T follicular helper cell (primary cell): ENCODE measurements around the gene HOXB13.

ENCODE experiments used
- DNase-seq: peaks from one replicate; pipeline ENCODE4 v3.0.0-alpha.2; 2020; ENCODE audit warnings: low read depth

The HOXB13 gene

DNA sequence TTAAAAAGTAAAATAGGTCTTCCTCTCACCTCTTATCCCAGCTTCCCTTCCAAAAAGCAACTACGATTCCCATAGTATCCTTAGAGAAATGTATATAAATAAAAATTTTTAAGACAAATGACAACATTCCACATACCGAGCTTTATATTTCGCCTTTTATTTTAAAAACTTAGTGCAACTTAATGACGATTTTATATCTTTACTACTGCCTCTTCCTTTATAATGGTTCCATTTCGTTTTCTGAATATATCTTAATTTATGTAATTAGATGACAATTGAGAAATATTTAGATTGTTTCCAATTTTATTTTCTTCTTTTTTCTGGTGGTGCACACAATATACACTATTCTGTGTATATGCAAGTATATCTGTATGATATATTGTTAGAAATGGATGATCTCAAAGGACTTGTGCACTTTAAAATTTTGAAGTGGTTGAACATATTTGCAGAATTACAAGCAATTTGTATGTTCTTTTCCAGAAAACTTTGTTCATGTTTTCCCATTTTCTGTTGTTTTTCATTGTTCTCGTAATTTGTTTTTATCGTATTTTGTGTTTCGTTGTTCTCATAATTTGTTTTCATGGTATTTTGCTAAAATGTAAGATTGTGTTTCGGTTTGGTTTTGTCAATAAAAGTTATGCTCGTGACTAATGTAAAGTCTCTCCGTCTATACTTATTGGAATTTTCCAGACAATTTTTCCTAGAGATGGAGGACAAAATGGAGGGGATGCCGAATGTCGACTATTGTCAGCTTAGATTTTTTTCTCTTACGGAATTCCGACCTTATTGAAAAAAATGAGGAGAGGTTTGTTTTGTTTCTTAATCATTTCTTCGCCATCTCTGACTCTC, 20.4 kb upstream of the HOXB13 start:
- no peak for DNase-seq

- DNase-seq = no peak
Measured at GRCh38 chr17:48747445-48748363, 19.2 kb upstream of the HOXB13 start.

DNA sequence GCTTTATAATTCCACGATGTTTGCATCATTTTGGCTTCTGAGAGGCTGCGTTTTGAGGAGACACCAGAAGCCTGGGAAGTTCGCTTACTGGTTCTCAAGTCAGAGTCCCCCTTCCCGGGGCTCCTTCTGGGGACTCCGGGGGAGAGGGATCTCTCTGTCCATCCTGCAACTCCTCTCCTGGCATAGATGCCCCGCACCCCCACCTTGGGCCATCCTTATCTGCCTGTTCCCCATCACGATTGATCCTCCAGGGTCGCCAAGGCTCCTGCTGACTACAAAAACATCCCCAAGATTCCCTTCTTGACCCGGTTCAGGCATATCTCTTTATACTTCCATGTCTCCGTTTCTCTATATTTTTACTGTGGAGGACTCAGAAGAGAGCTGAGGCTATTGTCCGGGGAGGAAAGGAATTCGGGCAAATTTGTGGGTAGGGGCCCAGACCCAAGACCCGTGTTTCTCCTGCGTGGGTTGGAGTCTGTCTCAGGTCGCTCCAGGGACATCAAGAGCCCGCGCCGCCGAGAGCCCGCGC, 18.4 kb upstream of the HOXB13 start:
- no peak for DNase-seq

GRCh38 chr17:48745381-48746275, 17.1 kb upstream of the HOXB13 start:
- DNase-seq = no peak

DNA sequence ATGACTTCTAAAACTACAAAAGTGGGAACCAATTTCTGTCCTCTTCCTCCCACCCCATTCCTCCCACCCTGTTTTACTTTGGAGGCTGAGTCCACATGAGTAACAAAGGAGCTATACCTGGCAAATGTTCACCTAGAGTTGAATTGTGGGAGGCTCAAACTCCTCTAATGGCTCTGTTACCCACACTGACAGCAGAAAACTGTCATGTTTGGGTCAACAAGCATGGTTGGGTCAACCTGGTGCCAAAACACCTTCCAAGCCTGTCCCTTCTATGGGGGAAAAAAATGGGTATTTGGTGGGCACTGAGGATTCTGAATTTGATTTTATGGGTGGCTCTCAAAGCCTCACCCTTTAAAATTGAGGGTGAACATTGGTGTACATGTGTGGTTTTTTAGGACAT, 12.0 kb upstream of the HOXB13 start:
- no peak for DNase-seq

DNA sequence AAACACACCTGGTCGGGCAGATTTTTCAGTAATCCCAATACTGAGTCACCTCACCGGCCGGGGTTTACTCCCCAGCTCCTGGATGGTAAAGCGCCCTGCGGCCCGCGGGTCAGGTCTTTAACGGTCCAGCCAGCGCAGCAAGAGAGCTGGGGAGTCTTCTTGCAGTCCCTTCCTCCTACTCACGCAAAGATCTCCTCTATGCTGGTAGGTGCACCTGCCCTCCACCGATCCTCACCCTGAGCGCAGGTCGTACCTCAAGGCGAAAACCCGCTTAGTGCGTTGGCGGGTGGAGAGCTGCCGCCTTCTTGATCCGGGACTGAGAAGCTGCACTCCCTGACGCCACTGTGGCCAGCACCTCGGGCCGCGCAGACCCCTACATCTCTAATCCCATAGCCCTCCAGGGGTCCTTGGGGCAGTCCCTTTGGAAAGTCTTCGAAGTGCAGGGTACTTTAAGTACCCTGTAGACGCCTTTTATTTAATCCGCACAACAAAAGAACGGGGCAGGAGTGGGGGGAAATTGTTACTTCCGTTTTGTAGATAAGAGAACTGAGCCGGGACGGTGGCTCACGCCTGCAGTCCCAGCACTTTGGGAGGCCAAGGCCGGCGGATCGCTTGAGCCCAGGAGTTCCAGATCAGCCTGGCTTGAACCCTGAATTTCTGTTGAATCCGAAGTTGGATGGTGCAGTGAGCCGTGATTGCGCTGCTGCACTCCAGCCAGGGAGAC, 10.4 kb upstream of the HOXB13 start:
- no peak for DNase-seq

DNA sequence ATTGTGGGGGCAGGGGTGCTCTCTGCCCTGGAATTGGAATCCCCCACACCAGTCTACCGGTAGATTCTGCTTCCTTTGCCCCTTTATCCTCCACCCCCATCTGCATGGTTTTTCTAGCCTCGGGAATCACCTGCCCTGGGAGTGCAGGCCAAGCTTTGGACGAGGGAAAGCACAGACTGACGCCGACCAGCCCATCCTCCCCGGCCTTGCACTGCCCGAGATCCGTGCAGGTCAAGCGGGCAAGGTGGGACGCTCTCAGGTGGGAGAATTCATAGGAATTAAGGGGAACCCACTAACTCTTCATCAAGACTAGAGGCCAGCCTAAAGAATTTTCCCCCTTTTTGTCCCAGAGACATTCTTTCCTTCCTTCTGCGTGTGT, 9.9 kb upstream of the HOXB13 start:
- no peak for DNase-seq

DNA sequence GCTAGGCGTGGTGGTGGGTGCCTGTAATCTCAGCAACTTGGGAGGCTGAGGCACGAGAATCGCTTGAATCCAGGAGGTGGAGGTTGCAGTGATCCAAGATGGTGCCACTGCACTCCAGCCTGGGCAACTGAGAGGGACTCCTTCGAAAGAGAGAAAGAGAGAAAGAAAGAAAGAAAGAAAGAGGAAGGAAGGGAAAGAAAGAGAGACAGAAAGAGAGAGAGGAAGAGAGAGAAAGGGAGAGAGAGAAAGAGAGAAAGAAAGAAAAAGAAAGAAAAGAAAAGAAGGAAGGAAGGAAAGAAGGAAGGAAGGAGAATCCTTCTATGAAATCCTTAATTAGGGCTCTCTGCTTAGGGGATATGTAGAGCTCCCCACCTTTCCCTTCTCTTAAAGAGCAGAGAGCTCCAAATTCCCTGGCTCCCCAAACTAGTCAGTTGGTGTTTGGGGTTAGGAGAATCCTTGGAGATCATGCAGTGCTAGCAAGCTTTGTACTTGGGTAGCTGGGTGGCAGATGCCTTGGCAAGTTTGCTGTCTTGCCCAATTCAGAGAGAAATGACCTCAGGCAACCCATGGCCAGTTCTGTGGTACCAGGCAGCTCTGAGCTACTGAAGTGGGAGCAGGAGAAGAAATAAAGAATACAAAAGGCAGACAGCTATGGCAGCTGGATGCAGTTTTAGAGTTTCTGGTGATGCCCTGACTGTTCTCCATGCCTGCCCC, 8.9 kb upstream of the HOXB13 start:
- DNase-seq = no peak

- DNase-seq = no peak
Measured at GRCh38 chr17:48735062-48735351, 6.5 kb upstream of the HOXB13 start.

GRCh38 chr17:48734333-48735061, 5.9 kb upstream of the HOXB13 start:
- no peak for DNase-seq

GRCh38 chr17:48733632-48734328, 5.2 kb upstream of the HOXB13 start:
- no peak for DNase-seq

DNA sequence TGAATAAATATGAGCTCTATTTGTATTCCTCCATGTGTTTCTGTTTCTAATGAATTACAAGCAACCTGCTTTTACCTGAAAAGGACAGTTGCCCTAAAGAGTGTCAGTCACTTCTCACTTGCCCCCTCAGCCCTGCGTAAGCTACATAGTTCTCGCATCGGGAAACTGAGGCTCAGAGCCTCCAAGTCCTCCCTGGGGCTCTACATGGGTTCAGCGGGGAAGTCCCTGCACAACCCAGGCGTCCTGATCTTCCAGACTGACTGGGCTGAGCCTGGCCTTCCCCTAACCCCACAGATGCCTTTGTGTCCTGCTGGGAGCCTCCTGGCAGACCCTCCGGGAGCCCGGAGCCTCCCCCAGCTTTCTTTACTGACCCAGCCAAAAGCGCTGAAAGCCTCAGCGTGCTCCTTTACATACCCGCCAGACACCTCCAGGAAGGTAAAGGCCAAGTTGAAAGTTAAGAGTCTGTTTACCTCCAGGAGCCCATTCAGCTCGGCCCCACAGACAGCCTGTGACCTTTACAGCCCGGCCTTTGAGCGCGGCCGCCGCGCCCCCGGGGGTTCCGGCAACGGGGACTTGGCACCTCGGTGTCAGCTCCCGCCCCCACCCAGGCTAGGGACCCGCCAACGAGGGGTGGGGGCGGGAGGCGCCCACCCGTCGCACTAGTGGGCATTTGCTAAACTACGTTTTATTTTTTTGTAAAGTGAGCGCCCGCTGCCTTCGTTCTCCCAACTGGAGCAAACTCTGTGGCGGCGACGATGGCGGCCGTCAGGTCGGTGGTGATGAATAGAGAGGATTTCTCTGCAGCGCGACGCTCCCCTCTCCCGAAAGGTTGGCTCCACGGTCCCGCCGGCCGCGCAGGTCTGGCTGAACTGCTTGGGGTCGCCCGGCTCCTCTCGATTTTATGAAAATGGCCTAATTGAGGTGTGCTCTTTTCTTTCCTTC, 4.4 kb upstream of the HOXB13 start:
- DNase-seq = no peak

- DNase-seq = no peak
Measured at GRCh38 chr17:48731355-48731754, 2.8 kb upstream of the HOXB13 start.

GRCh38 chr17:48730240-48730550, 1.6 kb upstream of the HOXB13 start:
- no peak for DNase-seq

DNA sequence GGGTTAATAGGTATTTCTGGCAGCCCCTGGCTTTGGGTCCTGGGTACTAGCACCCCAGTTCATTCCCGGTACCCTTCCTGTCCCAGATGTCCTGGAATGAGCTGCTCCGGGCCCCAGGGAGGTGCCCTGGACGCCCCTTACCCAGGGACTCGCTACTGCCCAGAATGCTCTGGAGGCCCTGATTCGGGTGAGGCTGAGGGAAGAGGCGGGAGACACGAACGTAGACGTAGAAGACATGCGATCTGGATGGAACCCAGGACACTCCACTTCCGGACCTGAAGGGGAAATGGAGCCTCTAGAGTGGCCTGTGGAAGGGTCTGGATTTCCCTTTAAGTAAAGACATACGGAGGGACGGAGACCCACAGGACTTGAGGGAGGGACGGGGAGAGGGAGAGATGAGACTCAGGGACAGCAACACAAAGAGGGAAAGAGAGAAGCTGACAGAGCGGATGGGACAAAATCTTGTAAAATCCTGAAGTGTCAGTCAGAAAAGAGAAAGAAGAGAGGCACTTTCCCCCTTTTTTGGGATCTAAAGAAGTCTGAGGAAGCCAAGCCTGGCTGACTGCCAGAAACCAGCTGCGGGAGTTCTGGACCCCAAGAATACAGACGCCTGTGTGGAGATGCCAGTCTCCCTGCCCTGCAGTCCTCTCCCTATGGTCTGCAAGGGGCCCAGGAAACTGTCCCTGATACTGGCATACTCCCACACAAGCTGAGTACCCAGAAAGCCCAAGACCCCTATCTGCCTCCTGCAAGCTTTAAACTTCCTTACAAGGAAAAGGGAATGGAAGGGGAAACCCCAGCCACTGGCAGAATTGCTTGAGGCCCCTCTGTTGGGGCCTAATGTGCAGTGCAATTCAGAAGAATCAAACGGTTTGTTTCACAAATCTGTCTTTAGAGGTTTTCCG, 1.0 kb upstream of the HOXB13 start:
- DNase-seq = no peak

DNA sequence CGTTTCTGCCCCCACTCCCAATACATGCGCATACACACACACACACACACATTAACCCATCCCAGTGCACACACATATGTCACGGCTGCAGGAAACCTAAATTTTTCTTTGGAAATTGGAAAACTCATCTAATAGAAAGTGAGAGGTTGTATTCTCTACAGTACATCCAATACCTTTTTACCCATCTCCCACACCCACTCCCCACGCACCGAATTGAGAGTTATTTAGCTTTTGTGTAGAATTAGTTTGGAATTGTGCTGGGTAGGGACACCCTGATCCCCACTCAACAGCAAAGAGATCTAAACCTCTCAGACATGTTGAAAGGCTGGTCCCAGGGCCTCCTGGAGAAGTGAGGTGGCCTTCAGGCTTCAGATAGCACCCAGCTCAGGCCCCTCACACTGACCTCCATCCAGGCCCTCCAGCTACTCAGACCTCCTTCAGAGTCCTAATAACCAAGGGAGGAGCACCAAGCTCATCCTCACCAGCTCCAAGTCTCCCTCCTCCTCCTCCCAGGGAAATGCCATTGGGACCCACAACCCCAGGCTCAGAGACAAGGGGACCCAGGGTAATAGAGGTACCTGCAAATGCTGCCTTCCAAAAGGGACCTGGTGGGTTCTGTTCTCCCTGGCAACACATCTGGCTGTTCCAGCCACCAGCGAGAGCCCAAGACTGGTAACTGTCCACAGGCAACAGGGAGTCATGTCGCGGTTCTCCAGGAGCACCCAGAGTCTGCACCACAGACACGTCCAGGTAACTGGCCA, 955 bp downstream of the HOXB13 start:
- DNase-seq = no peak

GRCh38 chr17:48726916-48727286, 1.6 kb downstream of the HOXB13 start:
- no peak for DNase-seq
